Measurements from ENCODE around the gene EFCAB7. TPM values are rescaled to one million over a fixed set of nuclear protein-coding genes. Genes with fewer than 3 reads are reported as not detected.
A peak's percentile ranks its signal among the peaks of the same experiment; 100 is the strongest.

EFCAB7 gene
- total RNA-seq (2021; fragmentation: NEBNext Ultra II Directional; extraction: Animal tissue kit (Norgen Biotek cat#: 25700)) (2.5 and 3.1 TPM in 2 replicates), polyA plus RNA-seq (2011; rRNA removed) (0.55 and 1.1 TPM in 2 replicates), polyA minus RNA-seq (2011; rRNA and poly(A)+ RNA removed) (1.2 and 1.3 TPM in 2 replicates)
- 1.4 TPM for polyA plus RNA-seq (2011; cell fraction: cytosol; rRNA removed)
- 0.44 TPM for polyA plus RNA-seq (2011; cell fraction: nucleus; rRNA removed)
- 1.8 to 3.4 TPM (median 2.4 TPM) in 4 replicates for polyA plus RNA-seq (2012, experiment 1 of 2)
- 0.26 TPM for polyA plus RNA-seq (2012, experiment 2 of 2)
- polyA plus RNA-seq (2013, experiment 1 of 2): 3.8 TPM
- polyA plus RNA-seq (2013, experiment 2 of 2): 3.0 TPM
- 0.66 TPM for polyA minus RNA-seq (2011; cell fraction: cytosol; rRNA and poly(A)+ RNA removed)
- polyA minus RNA-seq (2011; cell fraction: nucleus; rRNA and poly(A)+ RNA removed): 2.6 TPM
- long read RNA-seq, experiment 1, partial matches to known transcripts: 41 of 44 reads
- long read RNA-seq, experiment 1, other reads (novel, unspliced or antisense): 3 of 44 reads
- long read RNA-seq, experiment 2, partial matches to known transcripts: 0 of 2 reads
- long read RNA-seq, experiment 2, other reads (novel, unspliced or antisense): 1 of 2 reads

- H2AFZ ChIP-seq (ENCODE audit: low read length): peak within 1 kb of the TSS; percentile 92
- H2AK5ac ChIP-seq (ENCODE audit: low read depth, low read length): no peak within 1 kb of the TSS
- WGBS, 2 experiments (ENCODE audit: extremely low coverage in 1 of 2, insufficient coverage in 1 of 2, insufficient read length in 1 of 2, insufficient replicate concordance in 2 of 2, low coverage in 1 of 2, low lambda C conversion rate in 2 of 2, missing lambda C conversion rate in 1 of 2): 1% methylated on average over 50 of the region's 50 CpGs; no CpG with 5 or more reads in 1 of the 2 experiments
- H3K79me2 ChIP-seq (ENCODE audit: control insufficient read depth in 1 of 2, insufficient read depth in 2 of 2, low read length in 2 of 2): peaks cover 0 to 21% of the 10 kb centered on the region in 2 experiments; a peak in 2 of 4 replicates
- ChIA-PET POLR2A (ENCODE audit: partially characterized antibody) (interaction anchor here (1.1 to 1.2 kb wide), 3 partner anchors 10 to 13 kb away, joined by 4 to 6 read pairs (median 4); no protein-coding TSS in a partner anchor), CTCF (ENCODE audit: partially characterized antibody) (interaction anchor here (0.6 to 3.6 kb wide), 2 partner anchors 15 to 52 kb away, joined by 3 to 20 read pairs; no protein-coding TSS in a partner anchor)
- no peak within 1 kb of the TSS for H3K14ac ChIP-seq (ENCODE audit: insufficient read length)
- H3K4ac ChIP-seq (replicated peaks; ENCODE audit: insufficient read length, low read depth, low read length): no peak within 1 kb of the TSS
- no peak within 1 kb of the TSS; the same call in 1 of the 2 replicates for H3K18ac ChIP-seq (ENCODE audit: extremely low read depth, low read length)
- peak; percentile 66 for FAIRE-seq
- H3K9ac ChIP-seq (replicated peaks in 1 of 4; ENCODE audit: extremely low read depth in 1 of 4, low read depth in 3 of 4, low read length in 3 of 4): peak within 1 kb of the TSS; percentile 78 to 93 (median 82)
- DNase-seq (ENCODE audit: low read depth in 1 of 2, low spot score in 2 of 2): peak; percentile 80 to 89
- H3K23ac ChIP-seq (ENCODE audit: insufficient read length): no peak within 1 kb of the TSS
- H3K9me3 ChIP-seq (ENCODE audit: insufficient read depth in 2 of 2, low read depth in 1 of 2, low read length in 1 of 2): no peaks in the 10 kb centered on the region
- H4K8ac ChIP-seq (ENCODE audit: extremely low read depth, insufficient read depth, low read length): 0 out of 2 replicates have a peak within 1 kb of the TSS, but pooled peaks have one; percentile 77
- no peak within 1 kb of the TSS for H4K91ac ChIP-seq (replicated peaks; ENCODE audit: insufficient read length, low read length)
- H3K79me1 ChIP-seq (ENCODE audit: low read depth, low read length): no peaks in the 10 kb centered on the region
- no peak within 1 kb of the TSS for H2BK15ac ChIP-seq (ENCODE audit: low read length)
- no peak within 1 kb of the TSS for H2BK120ac ChIP-seq (replicated peaks; ENCODE audit: low read depth, low read length)
- no peak within 1 kb of the TSS for H2BK12ac ChIP-seq (ENCODE audit: low read depth, low read length)
- H3K27me3 ChIP-seq (replicated peaks in 1 of 4; ENCODE audit: control insufficient read depth in 3 of 4, extremely low read depth in 1 of 4, insufficient read depth in 3 of 4, low read length in 3 of 4): no peaks in the 10 kb centered on the region
- H3K4me1 ChIP-seq (replicated peaks in 1 of 4; ENCODE audit: control insufficient read depth in 3 of 4, insufficient read depth in 4 of 4, low read length in 3 of 4): peaks cover 0 to 7% (median 0%) of the 10 kb centered on the region in 4 experiments; a peak in 2 of 7 replicates
- peak within 1 kb of the TSS; percentile 26 for H4K5ac ChIP-seq (ENCODE audit: insufficient read length, low read depth, low read length)
- peak within 1 kb of the TSS; percentile 80 to 94 (median 90) for H3K4me3 ChIP-seq (ENCODE audit: extremely low read depth in 1 of 4, insufficient read depth in 2 of 4, low read depth in 3 of 4, low read length in 4 of 4)
- H2BK20ac ChIP-seq (ENCODE audit: low read length): no peak within 1 kb of the TSS
- H2BK5ac ChIP-seq (ENCODE audit: low read depth, low read length): peak within 1 kb of the TSS; percentile 88
- peak within 1 kb of the TSS; percentile 76 to 80 for H3K4me2 ChIP-seq (ENCODE audit: insufficient read depth in 1 of 2, low read depth in 2 of 2, low read length in 2 of 2)
- no peaks in the 10 kb centered on the region for H4K20me1 ChIP-seq (replicated peaks in 1 of 2; ENCODE audit: control insufficient read depth in 1 of 2, insufficient read depth in 2 of 2, low read length in 2 of 2)
- H3K56ac ChIP-seq (replicated peaks; ENCODE audit: insufficient read length, low read depth, low read length): no peak within 1 kb of the TSS
- H3K27ac ChIP-seq (ENCODE audit: low read depth, low read length): peak within 1 kb of the TSS; percentile 92
- peaks cover 7% of the 10 kb centered on the region; the same call in 1 of the 2 replicates for H3K23me2 ChIP-seq (ENCODE audit: low read depth, low read length)
- no peaks in the 10 kb centered on the region; a peak in 1 of 8 replicates for H3K36me3 ChIP-seq (ENCODE audit: control insufficient read depth in 2 of 4, insufficient read depth in 4 of 4, low read length in 3 of 4)
- TF ChIP-seq TAF1 (IDR thresholded peaks at IDR 0.05; ENCODE audit: low read depth, low read length) (peak; percentile 89), POLR2AphosphoS5 (IDR thresholded peaks at IDR 0.05; ENCODE audit: low read depth, low read length) (peak; percentile 63; the same call in 1 of the 2 replicates), EGR1 (IDR thresholded peaks at IDR 0.05; ENCODE audit: borderline replicate concordance, low read depth, low read length) (peak; percentile 86), SIN3A (conservative IDR thresholded peaks at IDR 0.05 in 1 of 2, IDR thresholded peaks at IDR 0.05 in 1 of 2; ENCODE audit: low read depth in 1 of 2, low read length in 2 of 2) (peak; percentile 87 to 98; a peak in 3 of 4 replicates), BACH1 (IDR thresholded peaks at IDR 0.05; ENCODE audit: low read length) (no peak), GABPA (IDR thresholded peaks at IDR 0.05; ENCODE audit: borderline replicate concordance, insufficient read depth, low read length) (peak; percentile 97), NRF1 (IDR thresholded peaks at IDR 0.05; ENCODE audit: low read depth, low read length) (no peak), RBBP5 (IDR thresholded peaks at IDR 0.05; ENCODE audit: borderline replicate concordance, low read depth, low read length) (peak; percentile 92; the same call in 1 of the 2 replicates), SP2 (IDR thresholded peaks at IDR 0.05; ENCODE audit: low read length) (no peak)
These were observed at the start of gene EFCAB7, which contains the start of gene ITGB3BP for GRCh38 chr1:63522891-63523728. TSS of gene EFCAB7 (plus strand) at chr1:63523525. CDS start at chr1:63525573, 2,048 bp downstream. TSS of gene ITGB3BP (minus strand) at chr1:63523225. CDS start at chr1:63523133, 92 bp downstream.

Data from H1 (cell line).